ENCODE data around the gene MPPED1.

Gene MPPED1

GRCh38 chr22:43555561-43556515 lies 144.0 kb downstream of the MPPED1 start:
- TF ChIP-seq CTCF (IDR thresholded peaks at IDR 0.05) (no peak), ZFX (IDR thresholded peaks at IDR 0.05; ENCODE audit: borderline replicate concordance) (no peak)
- no peak overlapping the region for H3K27ac ChIP-seq
